HFF-Myc (cell line): ENCODE measurements around the gene MYH6.
"Not testable (repeated sequence)": the region's sequence is repeated elsewhere in the genome, so short reads cannot be mapped to it uniquely, and the experiment has no call there.

ENCODE experiments used
- DNase-seq: peaks from one replicate; pipeline ENCODE4 v3.0.0-alpha.2; 2011; ENCODE audit warnings: low read depth; ENCODE audit errors: extremely low read depth
- H3K4me3 ChIP-seq: replicated peaks from 2 replicates; pipeline ENCODE4 v1.5.1; 2011; ENCODE audit warnings: low read depth, mild to moderate bottlenecking, control low read depth, low read length
- CTCF ChIP-seq: IDR thresholded peaks from 2 replicates; pipeline ENCODE4 v1.5.1; 2012; ENCODE audit warnings: mild to moderate bottlenecking, low read depth, low read length, control low read depth; ENCODE audit errors: missing control alignments

Gene MYH6

GRCh38 chr14:23431486-23431885 lies 23.4 kb upstream of the MYH6 start:
- H3K4me3 ChIP-seq = no peak overlapping the region
- no peak for TF ChIP-seq CTCF
- no peak for DNase-seq

GRCh38 chr14:23430723-23431085 lies 22.6 kb upstream of the MYH6 start:
- no peak for TF ChIP-seq CTCF
- no peak overlapping the region for H3K4me3 ChIP-seq
- peak; percentile 10 for DNase-seq

GRCh38 chr14:23430016-23430722 lies 22.1 kb upstream of the MYH6 start:
- H3K4me3 ChIP-seq = no peak overlapping the region
- TF ChIP-seq CTCF = no peak
- DNase-seq = no peak

GRCh38 chr14:23428686-23429495 lies 20.8 kb upstream of the MYH6 start:
- no peak for TF ChIP-seq CTCF
- no peak for DNase-seq
- H3K4me3 ChIP-seq = no peak overlapping the region

- DNase-seq, H3K4me3 ChIP-seq: not testable (repeated sequence)
These were observed 17.7 kb upstream of the MYH6 start for GRCh38 chr14:23425798-23426197.

GRCh38 chr14:23425169-23425568 lies 17.1 kb upstream of the MYH6 start:
- DNase-seq = no peak
- no peak for TF ChIP-seq CTCF
- H3K4me3 ChIP-seq = no peak overlapping the region

GRCh38 chr14:23423657-23424056 lies 15.6 kb upstream of the MYH6 start:
- no peak for TF ChIP-seq CTCF
- H3K4me3 ChIP-seq = no peak overlapping the region
- no peak for DNase-seq
